Ascending aorta (tissue), 2 donors: Measurements from ENCODE around the gene OR13C3. TPM values are rescaled to one million over a fixed set of nuclear protein-coding genes. Genes with fewer than 3 reads are reported as not detected.

Experiments
- DNase-seq, 2 donors: peaks; one replicate each; pipeline ENCODE4 v3.0.0-alpha.2; 2019; ENCODE audit warnings: low spot score in 2 of 2
- H3K27ac ChIP-seq, 2 donors: fragments of 200-600 bp; sonication (generic); one replicate each; pipeline ENCODE4 v1.5.1; 2016 to 2017; ENCODE audit warnings: mild to moderate bottlenecking in 1 of 2
- H3K27me3 ChIP-seq: fragments of 200-600 bp; sonication (generic); one replicate; pipeline ENCODE4 v1.5.1; 2017
- H3K36me3 ChIP-seq, 2 donors: fragments of 200-600 bp; sonication (generic); one replicate each; pipeline ENCODE4 v1.5.1; 2016
- H3K4me1 ChIP-seq, 2 donors: fragments of 200-600 bp; sonication (generic); one replicate each; pipeline ENCODE4 v1.5.1; 2016 to 2017; ENCODE audit warnings: mild to moderate bottlenecking in 1 of 2
- H3K4me3 ChIP-seq, 2 donors: fragments of 200-600 bp; sonication (generic); one replicate each; pipeline ENCODE4 v1.5.1; 2016 to 2017; ENCODE audit warnings: mild to moderate bottlenecking in 1 of 2
- H3K9me3 ChIP-seq, 2 donors: fragments of 200-600 bp; sonication (generic); one replicate each; pipeline ENCODE4 v1.5.1; 2016
- CTCF ChIP-seq, 3 experiments: fragments of 200-600 bp in 2 of 3; fragments of 450-650 bp in 1 of 3; sonication (generic) in 2 of 3; IDR thresholded peaks; one replicate each; pipeline ENCODE4 v1.5.1; 2016 to 2019; ENCODE audit warnings: antibody characterized with exemption in 3 of 3, mild to moderate bottlenecking in 1 of 3, moderate library complexity in 1 of 3
- intact Hi-C: fragments of 100-400 bp; cut with DNase I; formaldehyde crosslinking; loops from one replicate; pipeline ENCODE4 v1.15.1; 2023
- total RNA-seq: library from RNA; depleted of rRNA; stranded (reverse); fragments of >200 nt; gene quantifications from one replicate; pipeline ENCODE4 v1.1.0, GENCODE V29; 2016

OR13C3 gene
- total RNA-seq, 1 donor from 2014 or later, result not detected

- Histone ChIP-seq H3K9me3 (peaks cover 0 to 3% of the 10 kb centered on the region in 2 donors), H3K36me3 (no peaks in the 10 kb centered on the region), H3K4me3 (no peak overlapping the region), H3K27me3 (no peaks in the 10 kb centered on the region), H3K4me1 (no peaks in the 10 kb centered on the region), H3K27ac (no peak overlapping the region)
- no peak for TF ChIP-seq CTCF (IDR thresholded peaks at IDR 0.05)
- intact Hi-C loops, result no loop called here
- no peak for DNase-seq
These were observed 27.7 kb upstream of the OR13C3 start for GRCh38 chr9:104564358-104564757.

GRCh38 chr9:104556830-104557634, 20.4 kb upstream of the OR13C3 start:
- Histone ChIP-seq H3K27me3 (no peaks in the 10 kb centered on the region), H3K4me1 (no peaks in the 10 kb centered on the region), H3K4me3 (no peak overlapping the region), H3K9me3 (peaks cover 0 to 12% of the 10 kb centered on the region in 2 donors), H3K27ac (no peak overlapping the region), H3K36me3 (no peaks in the 10 kb centered on the region)
- TF ChIP-seq CTCF (IDR thresholded peaks at IDR 0.05), result no peak
- intact Hi-C loops, result no loop called here
- DNase-seq, result no peak

- H3K4me1 ChIP-seq, result no peaks in the 10 kb centered on the region
- TF ChIP-seq CTCF (IDR thresholded peaks at IDR 0.05), result no peak
- intact Hi-C loops, result no loop called here
- no peak overlapping the region for H3K4me3 ChIP-seq
- H3K9me3 ChIP-seq, result peaks cover 0 to 12% of the 10 kb centered on the region in 2 donors
- DNase-seq, result no peak
- no peak overlapping the region for H3K27ac ChIP-seq
- no peaks in the 10 kb centered on the region for H3K36me3 ChIP-seq
- H3K27me3 ChIP-seq, result no peaks in the 10 kb centered on the region
These were observed 18.9 kb upstream of the OR13C3 start for GRCh38 chr9:104555521-104555920.

GRCh38 chr9:104553261-104553660, 16.6 kb upstream of the OR13C3 start:
- Histone ChIP-seq H3K4me3 (no peak overlapping the region), H3K36me3 (no peaks in the 10 kb centered on the region), H3K27me3 (no peaks in the 10 kb centered on the region), H3K27ac (no peak overlapping the region), H3K4me1 (no peaks in the 10 kb centered on the region), H3K9me3 (peaks cover 0 to 3% of the 10 kb centered on the region in 2 donors)
- no peak for DNase-seq
- intact Hi-C loops, result no loop called here
- TF ChIP-seq CTCF (IDR thresholded peaks at IDR 0.05), result no peak

- Histone ChIP-seq H3K36me3 (no peaks in the 10 kb centered on the region), H3K27ac (no peak overlapping the region), H3K4me3 (no peak overlapping the region), H3K9me3 (no peaks in the 10 kb centered on the region), H3K4me1 (no peaks in the 10 kb centered on the region), H3K27me3 (no peaks in the 10 kb centered on the region)
- intact Hi-C loops, result no loop called here
- TF ChIP-seq CTCF (IDR thresholded peaks at IDR 0.05), result no peak
- DNase-seq, result no peak
These were observed 8.0 kb upstream of the OR13C3 start for GRCh38 chr9:104544644-104545043.
